Inferior parietal cortex (tissue), 1 donor: ENCODE measurements around the gene TACC2.
"Not testable (repeated sequence)": the region's sequence is repeated elsewhere in the genome, so short reads cannot be mapped to it uniquely, and the experiment has no call there.

ENCODE experiments used
- DNase-seq: peaks from one replicate; pipeline ENCODE4 v3.0.0-alpha.2; 2016; ENCODE audit errors: extremely low spot score

The TACC2 gene

DNA sequence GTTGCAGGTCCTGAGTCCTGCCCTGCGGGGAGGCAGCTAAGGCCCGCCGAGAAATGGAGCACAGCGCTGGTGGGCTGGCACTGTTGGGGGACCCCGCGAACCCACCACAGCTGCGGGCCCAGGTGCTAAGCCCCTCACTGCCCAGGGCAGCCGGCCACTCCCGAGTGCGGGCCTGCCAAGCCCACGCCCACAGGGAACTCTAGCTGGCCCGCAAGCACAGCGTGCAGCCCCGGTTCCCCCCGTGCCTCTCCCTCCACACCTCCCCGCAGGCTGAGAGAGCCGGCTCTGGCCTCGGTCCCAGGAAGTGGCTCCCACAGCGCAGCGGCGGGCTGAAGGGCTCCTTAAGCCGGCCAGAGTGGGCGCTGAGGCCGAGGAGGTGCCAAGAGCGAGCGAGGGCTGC is 10.5 kb upstream of the TACC2 start:
- no peak for DNase-seq

DNA sequence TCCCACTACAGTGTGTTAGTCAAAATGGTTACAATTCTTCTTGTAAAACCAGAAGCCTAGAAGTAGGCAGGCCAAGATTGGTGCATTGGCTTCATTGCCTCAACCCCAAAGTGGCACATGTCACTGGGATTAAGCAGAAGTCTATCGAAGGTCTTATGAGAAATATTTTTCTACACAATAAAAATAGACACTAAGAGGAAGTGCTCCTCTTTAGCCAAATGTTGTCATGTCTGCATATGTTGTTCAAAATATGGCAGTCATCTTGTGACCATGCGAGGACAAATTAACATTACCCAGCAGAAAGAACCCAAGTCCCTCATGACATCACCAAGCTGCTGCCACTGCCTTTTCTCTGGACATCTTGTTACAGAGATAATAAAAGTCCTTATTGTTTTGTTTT is 7.6 kb upstream of the TACC2 start:
- DNase-seq = no peak

DNA sequence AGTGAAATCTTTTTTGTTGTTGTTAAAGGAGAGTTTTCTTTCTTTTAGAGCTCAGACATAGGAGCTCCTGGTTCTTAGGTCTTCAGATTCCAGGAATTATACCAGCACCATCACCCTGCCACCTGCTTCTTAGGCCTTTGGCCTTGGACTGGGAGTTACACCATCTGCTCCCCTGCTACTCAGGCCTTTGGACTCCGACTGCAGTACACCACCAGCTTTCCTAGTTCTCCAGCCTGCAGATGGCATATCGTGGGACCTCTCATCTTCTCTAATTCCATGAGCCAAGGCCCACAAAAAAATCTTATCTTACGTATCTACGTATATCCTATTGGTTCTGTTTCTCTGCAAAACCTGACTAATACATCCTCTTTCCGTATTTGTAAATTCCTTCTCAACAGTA is 5.1 kb upstream of the TACC2 start:
- no peak for DNase-seq

DNA sequence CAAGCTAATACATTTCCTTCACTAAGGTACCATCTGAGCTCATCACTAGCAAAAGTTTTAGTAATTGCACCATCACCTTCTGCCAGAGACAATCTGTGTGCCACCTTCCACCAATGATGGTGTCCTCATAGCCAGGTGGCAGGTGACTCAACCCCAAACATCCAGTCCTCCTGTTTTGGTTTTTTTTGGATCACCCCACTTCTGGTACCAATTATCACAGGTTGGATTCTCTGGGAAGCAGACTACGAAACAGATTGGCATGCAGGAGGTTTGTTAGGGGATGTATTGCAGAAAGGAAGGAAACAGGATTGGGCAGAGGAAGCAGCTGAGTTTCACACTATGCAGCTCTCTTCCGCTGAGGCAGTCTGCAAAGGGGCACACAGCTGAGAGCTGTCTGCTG is 4.5 kb upstream of the TACC2 start:
- DNase-seq = no peak

DNA sequence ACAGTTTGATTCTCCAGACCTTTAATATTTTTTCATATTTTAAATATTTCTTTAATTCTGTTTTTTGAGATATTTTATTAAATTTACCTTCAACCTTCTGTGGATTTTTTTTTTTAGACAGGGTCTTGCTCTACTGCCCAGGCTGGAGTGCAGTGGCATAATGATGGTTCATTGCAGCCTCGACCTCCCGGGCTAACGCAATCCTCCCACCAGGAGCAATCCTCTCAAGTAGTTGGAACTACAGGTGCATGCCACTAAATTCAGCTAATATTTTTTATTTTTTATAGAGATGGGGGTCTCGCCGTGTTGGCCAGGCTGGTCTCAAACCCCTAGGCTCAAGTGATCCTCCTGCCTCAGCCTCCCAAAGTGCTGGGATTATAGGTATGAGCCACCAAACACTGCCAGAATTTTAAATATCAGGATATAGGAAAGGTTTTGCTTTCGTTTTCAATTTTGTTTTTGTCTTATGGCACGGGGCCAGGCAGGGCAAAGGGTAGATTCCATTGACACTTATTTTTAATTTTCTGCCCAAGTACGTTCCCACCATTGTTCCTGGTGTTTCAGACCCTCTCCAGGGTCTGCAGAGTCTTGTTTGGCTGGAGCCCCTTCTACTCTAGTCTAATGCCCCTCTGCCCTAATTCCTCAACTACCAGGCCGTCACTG is 1.2 kb downstream of the TACC2 start:
- DNase-seq = no peak

DNA sequence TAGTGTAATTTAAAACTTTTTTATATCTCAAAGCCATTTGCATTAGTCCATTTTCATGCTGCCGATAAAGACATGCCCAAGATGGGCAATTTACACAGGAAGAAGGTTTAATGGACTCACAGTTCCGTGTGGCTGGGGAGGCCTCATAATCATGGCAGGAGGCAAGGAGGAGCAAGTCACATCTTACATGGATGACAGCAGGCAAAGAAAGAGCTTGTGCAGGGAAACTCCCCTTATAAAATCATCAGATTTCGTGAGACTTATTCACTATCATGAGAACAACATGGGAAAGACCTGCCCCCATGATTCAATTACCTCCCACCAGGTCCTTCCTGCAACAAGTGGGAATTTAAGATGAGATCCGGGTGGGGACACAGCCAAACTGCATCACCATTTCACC is 2.8 kb downstream of the TACC2 start:
- not testable (repeated sequence) for DNase-seq

DNA sequence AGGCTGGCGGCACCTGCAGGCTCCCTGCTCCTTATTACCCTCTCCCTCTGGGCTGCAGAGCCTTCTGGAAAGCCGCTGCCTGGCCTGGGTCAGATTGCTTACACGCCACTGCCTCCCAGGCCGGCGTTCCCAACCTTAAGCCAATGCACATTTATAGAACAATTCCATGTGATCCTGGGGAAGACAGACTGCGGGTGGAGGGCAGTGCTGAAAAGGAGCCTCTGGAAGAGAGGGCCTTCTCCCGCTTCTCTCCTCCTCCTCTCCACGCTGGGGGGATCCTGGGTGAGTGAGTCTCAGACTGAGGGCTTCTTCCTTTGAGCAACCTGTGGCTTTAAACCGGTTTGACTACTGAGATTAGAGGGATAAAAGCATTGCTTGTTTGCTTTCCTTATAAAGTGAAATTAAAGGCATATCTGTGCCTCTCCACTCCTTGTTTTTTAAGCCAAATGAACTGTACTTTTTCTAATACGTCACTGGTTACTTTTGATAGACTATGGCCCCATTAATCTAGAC is 5.5 kb downstream of the TACC2 start:
- no peak for DNase-seq

DNA sequence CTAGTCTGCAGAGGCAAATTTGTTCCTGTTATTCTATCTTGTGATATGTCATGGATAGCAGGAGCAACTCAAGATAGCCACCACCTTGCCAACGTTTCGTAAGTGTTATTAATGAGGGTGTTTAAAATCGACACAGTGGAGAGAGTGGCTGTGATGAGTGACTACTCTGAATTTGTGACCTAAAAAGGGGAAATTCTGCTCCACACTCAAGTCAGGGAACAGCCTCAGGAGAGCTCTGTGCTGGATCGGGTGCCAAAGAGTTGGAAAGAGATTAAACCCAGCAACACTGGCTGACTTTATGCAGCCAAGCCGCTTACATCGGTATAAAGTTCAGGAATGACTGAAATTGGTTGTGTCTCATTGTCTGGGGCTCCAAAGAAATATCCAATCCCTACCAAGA is 9.5 kb downstream of the TACC2 start:
- DNase-seq = no peak

DNA sequence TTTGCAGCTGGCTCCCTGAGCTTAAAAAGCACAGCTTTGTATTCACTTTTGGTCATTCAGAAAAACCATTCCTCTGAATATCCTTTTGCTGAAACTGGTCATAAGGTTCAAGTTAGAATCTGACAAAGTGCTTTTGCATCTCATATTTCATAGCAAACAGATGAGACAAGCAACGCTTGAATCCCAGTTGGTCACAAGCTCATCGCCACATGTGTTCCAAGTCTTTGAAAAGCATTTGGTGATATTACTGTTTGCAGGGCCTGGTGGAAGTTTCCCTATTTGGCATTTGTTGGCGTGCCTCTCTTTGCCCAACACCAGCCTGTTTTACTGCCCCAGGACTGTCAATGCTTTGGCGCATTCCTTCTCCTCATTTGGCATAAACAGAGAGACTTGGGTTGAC is 10.3 kb downstream of the TACC2 start:
- no peak for DNase-seq

DNA sequence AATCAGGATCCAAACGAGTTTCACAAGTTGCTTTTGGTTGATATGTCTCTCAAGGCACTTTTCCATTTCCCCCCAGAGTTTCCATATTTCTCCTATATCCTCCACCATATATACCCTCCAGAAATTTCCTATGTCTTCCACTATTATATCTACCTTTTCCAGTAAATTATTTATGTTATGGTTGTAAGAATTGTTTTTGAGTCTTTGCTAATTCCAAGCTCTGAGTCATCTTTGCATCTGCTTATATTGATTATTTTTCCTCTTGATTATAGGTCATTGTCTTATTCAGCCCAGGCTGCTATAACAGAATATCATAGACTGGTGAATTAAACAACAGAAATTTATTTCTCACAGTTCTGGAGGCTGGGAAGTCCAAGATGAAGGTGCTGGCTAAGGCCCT is 12.7 kb downstream of the TACC2 start:
- no peak for DNase-seq

DNA sequence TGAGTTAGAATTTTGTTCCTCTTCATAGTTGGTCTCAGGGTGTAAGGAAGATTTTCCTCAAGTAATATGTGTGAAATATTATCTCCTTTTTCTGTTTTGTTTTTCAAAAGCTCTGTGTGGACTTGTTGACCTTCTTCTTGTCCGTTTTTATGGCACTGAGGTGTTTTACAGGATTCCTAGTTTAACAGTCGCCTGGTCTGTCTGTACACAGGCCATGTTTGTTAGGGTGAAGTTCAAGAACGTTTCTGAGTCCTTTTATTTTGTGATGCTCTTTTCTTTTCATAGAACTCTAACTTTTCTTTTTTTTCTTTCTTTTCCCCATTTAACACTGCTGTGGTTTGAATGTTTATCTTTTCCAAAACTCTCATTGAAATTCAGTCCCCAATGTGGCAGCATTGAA is 18.5 kb downstream of the TACC2 start:
- DNase-seq = no peak

DNA sequence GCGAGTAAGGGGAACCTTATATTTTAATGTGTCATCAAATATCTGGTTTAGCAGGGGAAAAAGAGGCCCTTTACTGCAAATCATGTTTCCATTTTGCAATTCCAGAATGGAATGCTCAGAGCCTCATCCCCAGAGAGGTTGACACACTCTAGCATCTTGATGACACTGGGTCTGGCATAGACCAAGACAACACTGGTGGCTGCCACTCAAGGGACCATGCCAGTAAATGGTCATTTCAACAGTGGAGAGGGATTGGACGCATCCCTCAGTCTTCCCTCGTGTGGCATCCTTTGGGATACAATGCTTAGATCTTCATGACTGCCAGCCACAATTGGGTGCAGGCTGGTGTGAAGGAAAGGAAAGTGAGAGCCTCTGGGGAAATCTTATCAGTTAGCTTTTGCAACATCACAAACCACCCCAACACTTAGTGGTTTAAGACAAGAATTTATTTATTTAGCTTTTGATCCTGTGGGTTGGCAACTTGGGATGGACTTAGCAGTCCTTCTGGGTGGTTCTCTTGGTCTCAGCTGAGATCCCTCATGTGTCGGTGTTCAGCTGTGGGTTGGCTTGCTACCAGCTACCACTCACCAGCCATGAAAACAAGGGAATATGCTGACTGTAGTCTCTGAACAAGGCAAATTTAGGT is 21.6 kb downstream of the TACC2 start:
- no peak for DNase-seq

DNA sequence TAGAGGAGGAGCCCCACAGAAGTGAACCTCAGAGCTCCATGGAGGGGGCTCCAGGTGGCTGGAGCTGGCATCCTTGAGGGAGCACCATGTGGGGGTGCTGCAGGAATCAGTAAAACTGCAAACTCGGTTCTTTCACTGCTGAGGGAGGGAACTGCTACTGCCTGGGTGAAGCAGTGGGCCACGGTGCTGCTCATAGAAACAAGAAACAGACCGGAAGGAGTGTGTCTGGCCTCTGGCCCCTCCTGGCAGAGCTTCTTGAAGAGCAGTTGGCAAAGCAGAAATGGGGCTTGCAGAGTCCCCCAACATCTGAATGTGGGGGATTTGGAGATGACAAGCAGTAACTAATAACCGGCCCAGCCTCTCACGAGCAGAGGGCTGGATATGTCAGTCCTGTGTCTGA is 23.8 kb downstream of the TACC2 start:
- DNase-seq = no peak

DNA sequence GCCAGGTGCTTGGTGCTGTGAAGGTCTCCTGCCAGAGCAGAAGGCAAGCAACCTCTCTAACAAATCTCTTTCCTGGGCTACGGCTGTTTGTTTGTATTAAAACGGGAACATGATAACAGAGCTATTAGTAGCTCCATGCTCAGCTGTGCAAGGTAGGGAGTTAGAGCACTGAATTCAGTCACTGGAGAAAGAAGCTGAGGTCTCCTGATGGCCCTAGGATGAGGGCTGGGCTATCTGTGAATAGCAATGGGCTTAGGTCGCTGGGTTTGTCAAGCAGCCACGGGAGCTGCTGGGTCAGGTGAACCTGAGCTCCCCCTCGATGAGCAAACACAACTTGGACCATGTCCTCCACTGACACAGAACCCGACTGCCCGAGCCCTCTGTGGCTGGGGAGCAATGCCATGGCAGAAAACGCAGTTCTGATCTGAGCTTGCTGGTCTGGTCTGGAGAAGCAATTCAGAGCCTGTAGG is 24.4 kb downstream of the TACC2 start:
- no peak for DNase-seq

DNA sequence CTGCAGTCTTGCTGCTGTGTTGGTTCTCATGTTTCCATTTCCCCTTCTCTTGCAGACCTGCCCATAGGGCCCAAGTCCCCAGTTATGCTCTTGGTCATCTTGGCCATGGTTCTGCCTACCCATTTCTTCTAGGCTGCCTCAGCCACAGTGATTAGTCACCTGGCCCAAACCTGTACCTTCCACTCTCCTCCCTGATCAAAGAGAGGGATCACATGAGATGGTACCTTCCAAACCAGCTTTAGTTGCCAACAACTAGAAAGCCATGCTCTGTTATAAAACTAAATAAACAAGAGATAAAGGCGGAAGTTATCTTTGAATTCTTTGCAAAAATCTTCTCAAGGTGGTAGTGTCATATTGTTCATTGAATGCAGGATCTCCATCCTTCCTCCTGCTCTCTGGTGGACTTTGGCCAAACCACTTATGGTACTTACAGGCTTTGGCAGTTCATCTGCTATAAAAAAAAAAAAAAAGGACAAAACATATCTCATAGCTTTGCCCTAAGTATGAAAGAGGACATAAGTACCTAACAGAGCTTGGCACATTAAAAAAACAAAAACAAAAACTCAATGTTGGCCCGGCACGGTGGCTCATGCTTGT is 25.8 kb downstream of the TACC2 start:
- DNase-seq = no peak

DNA sequence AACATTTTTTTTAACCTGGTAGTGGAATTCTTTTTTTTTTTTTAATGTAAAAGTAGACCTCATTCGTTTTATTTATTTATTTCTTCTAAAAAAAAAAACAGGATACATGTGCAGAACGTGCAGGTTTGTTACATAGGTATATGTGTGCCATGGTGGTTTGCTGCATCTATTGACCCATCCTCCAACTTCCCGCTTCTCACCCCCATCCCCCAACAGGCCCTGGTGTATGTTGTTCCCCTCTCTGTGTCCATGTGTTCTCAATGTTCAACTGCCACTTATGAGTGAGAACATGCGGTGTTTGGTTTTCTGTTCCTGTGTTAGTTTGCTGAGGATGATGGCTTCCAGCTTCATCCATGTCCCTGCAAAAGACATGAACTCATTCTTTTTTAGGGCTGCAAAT is 29.0 kb downstream of the TACC2 start:
- DNase-seq = not testable (repeated sequence)

DNA sequence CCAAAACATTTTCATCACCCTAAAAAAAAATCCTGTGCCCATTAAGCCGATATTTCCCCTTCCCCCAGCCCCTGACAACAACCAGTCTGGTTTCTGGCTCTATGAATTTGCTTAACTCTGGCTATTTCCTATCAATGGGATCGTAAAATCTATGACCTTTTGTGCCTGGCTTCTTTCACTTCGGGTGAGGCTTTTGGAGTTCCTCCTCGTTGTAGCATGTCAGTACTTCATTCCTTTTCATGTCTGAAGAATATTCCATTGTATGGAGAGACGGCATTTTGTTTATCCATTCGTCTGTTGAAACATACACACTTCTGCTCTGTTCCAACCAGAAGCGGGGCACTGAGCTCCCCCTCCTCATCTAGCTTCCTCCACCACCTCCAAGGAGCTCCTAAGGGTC is 29.5 kb downstream of the TACC2 start:
- DNase-seq = no peak

DNA sequence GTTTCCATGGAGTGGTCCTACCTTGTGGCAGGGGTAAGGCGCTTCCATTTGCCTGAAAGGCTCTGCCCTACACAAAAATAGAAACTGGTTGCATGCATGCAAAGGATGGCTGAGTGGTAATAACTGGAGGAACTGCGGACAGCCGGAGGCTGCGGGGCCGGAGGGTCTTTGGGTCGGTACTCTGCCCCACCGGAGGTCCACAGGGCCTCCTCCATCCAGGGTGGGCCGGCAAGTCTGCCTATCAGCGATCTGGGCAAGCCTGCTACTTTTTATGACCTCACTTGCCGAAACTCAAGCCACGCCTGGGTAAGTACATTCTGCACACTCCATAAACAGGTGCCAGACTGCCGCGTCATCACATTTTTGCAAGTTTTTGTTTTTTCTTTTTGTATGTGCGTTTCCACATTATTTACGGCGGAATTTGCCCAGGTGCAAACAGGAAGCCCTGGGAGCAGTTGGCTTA is 30.0 kb downstream of the TACC2 start:
- no peak for DNase-seq

DNA sequence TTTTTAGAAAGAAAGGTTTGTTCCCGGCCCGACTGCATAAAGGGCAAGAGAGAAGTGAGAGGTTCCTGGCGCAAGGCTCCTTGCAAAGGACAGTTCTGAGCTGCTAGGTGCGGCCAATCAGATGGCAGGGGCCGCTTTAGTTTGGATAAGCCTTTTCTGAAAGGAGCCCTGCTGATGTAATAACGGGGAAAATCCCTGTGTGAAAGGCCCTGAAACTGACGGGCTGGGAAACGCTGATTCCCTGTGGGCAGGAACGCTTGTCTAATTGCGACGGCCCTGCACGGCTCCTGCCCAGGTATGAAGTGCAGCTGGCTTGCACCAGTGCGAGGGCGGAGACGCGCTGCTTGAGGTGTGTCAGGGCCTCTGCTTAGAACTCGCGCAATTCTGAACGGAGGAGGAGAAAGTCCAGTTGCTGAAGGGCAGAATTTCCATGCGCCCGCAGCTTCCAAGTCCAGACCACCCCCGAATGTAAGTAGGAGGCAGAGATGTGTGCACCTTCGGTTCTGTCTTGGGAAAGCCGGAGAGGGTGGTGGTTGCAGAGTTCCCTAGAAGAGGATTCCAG is 30.5 kb downstream of the TACC2 start:
- DNase-seq = no peak

DNA sequence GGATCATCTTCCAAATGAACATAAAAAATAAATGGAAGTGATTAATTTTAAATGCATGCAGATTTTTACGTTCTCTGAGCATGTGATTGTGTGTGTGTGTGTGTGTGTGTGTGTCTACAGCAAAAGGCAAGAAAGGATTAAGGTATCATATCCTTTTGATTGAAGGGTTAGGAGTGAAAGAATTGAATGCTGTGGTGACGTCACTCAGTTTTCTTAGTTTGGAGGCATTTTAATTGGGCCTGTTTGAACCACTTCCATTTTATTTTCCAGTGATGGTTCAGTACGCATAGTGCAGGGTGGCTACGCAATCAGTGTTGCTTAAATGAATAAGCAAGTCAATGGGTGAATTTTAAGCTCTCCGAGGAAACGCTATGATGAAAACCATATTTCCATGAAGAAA is 31.3 kb downstream of the TACC2 start:
- no peak for DNase-seq

DNA sequence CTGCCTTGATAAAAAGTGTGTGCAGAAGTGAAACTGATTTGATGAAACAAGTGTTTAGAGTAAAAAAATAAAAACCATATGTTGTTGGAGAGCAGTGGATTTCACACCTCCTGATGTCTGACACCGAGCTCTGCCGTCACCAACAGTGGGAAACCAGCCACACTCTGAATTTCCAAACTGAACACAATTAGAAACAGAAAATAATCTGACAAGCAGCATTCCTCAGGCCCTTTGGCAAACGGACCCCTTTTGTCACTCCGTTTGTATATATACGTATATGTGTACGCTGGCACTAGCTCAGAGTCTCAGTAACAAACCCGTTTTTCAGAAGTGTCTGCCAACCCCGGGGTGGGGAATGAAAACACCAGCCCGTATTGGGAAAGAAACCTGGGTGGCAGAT is 32.4 kb downstream of the TACC2 start:
- peak; percentile 17 for DNase-seq

DNA sequence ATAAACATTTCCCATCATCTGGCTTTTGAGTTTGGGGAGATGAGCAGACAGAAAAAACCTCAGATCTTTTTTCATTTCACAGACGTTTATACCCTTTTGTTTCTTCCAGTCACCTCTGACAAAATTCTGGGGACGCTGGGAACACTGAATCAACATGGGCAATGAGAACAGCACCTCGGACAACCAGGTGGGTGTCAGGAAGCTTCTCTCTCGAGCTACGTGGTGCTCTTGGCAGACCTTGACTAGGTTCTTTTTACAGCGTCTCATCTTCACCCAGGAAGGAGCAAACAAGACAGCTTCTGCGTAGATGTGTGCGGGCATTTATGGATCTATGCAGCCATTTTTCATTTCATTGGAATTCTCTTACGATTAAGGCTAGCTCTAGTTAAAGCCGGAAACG is 32.9 kb downstream of the TACC2 start:
- no peak for DNase-seq

DNA sequence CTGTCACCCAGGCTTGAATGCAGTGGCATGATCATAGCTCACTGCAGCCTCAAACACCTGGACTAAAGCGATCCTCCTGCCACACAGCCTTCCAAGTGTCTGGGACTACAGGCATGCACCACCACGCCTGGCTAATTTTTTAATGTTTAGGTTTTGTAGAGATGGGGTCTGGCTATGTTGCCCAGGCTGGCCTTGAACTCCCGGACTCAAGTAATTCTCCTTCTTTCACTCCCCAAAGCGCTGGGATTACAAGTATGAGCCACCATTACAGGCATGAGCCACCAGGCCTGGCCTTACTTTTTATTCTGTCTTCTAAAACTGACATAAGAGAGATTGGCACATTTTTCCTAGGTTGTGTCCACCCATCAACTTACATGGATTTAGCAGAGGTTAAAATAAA is 33.3 kb downstream of the TACC2 start:
- no peak for DNase-seq
